GM12878 (cell line): ENCODE measurements around the gene NLGN1. TPM values are rescaled to one million over a fixed set of nuclear protein-coding genes. Genes with fewer than 3 reads are reported as not detected.

Experiments
- ATAC-seq: fragments of 200-7000 bp; cut with Tn5 transposase; 3 replicates; pipeline ENCODE4 v1.9.1; 2020; ENCODE audit warnings: mild to moderate bottlenecking, moderate library complexity
- BruUV-seq: library from RNA; stranded (reverse); fragments of 400-500 nt; replicated peaks from 2 replicates; lab custom pipeline; 2021; lab: Mats Ljungman, UMichigan
- CTCF ChIA-PET: fragments of 300-600 bp; sonication (Branson Sonifier 250); formaldehyde crosslinking; extraction: SDS; loops from one replicate; lab custom pipeline; 2021; ENCODE audit warnings: inconsistent platforms; lab: Yijun Ruan, JAX
- POLR2A ChIA-PET: fragments of 350-600 bp; formaldehyde crosslinking; extraction: SDS; loops from one replicate; lab custom pipeline; 2021; ENCODE audit warnings: inconsistent platforms; lab: Charles Lee
- RAD21 ChIA-PET: fragments of 300-600 bp; sonication (Branson Sonifier 250); formaldehyde crosslinking; loops from one replicate; lab custom pipeline; 2023; ENCODE audit warnings: antibody characterized with exemption; ENCODE audit not compliant: unreplicated experiment; lab: Charles Lee
- SMC1A ChIA-PET: fragments of 300-600 bp; sonication (Branson Sonifier 250); formaldehyde crosslinking; loops from one replicate; lab custom pipeline; 2023; ENCODE audit not compliant: unreplicated experiment, uncharacterized antibody; lab: Charles Lee
- DNase-seq: peaks from one replicate; pipeline ENCODE4 v3.0.0-alpha.2; 2011; ENCODE audit warnings: low read depth, low spot score
- FAIRE-seq: peaks from 3 replicates; lab custom pipeline; 2011; peaks lifted over from hg19 to GRCh38; lab: Jason Lieb, UNC
- H2AFZ ChIP-seq: 2 replicates; pipeline ENCODE4 v1.6.0; 2011; ENCODE audit warnings: low read depth, low read length, control low read depth; ENCODE audit not compliant: control insufficient read depth
- H3K27ac ChIP-seq: 2 replicates; pipeline ENCODE4 v1.5.1; 2011; ENCODE audit warnings: control low read depth; ENCODE audit not compliant: control insufficient read depth, insufficient read depth
- H3K27me3 ChIP-seq, 2 experiments: replicated peaks in 1 of 2; 2 replicates each; pipeline versions ENCODE4 v1.6.0 to v1.6.1; 2011; ENCODE audit warnings: low read length in 1 of 2; ENCODE audit not compliant: control insufficient read depth in 2 of 2, insufficient read depth in 2 of 2
- H3K36me3 ChIP-seq, 2 experiments: 2 replicates each; pipeline ENCODE4 v1.5.1; 2011; ENCODE audit warnings: low read length in 1 of 2; ENCODE audit not compliant: control insufficient read depth in 2 of 2, insufficient read depth in 2 of 2
- H3K4me1 ChIP-seq: 2 replicates; pipeline ENCODE4 v1.6.1; 2011; ENCODE audit warnings: mild to moderate bottlenecking, low read length, moderate library complexity, mixed read lengths; ENCODE audit not compliant: control insufficient read depth, insufficient read depth
- H3K4me2 ChIP-seq: 2 replicates; pipeline ENCODE4 v1.6.0; 2011; ENCODE audit warnings: control low read depth; ENCODE audit not compliant: control insufficient read depth, insufficient read depth
- H3K4me3 ChIP-seq: fragments of 200-600 bp; sonication (generic); 2 replicates; pipeline ENCODE4 v1.5.1; 2016
- H3K79me2 ChIP-seq: 2 replicates; pipeline ENCODE4 v1.6.0; 2011; ENCODE audit warnings: low read length; ENCODE audit not compliant: control insufficient read depth, insufficient read depth
- H3K9ac ChIP-seq: 2 replicates; pipeline ENCODE4 v1.8.0; 2011; ENCODE audit warnings: low read length, control low read depth, mixed read lengths; ENCODE audit not compliant: control insufficient read depth, insufficient read depth
- H3K9me3 ChIP-seq: replicated peaks from 3 replicates; pipeline ENCODE4 v1.5.1; 2011; ENCODE audit warnings: mild to moderate bottlenecking, low read length; ENCODE audit not compliant: control insufficient read depth, insufficient read depth
- H4K20me1 ChIP-seq: 2 replicates; pipeline ENCODE4 v1.6.0; 2011; ENCODE audit not compliant: control insufficient read depth, insufficient read depth
- BCL11A ChIP-seq: IDR thresholded peaks from 2 replicates; pipeline ENCODE4 v1.6.1; 2011; ENCODE audit warnings: low read depth, low read length
- EP300 ChIP-seq, 2 experiments: fragments of 150-350 bp in 1 of 2; IDR thresholded peaks; 2 replicates each; pipeline ENCODE4 v1.6.1; 2011 to 2012; ENCODE audit warnings: low read depth in 2 of 2, low read length in 2 of 2, borderline replicate concordance in 1 of 2, improper control_type of control experiment in 1 of 2, inconsistent platforms in 1 of 2; ENCODE audit not compliant: control insufficient read depth in 1 of 2
- FOS ChIP-seq: IDR thresholded peaks from 3 replicates; pipeline ENCODE4 v1.6.1; 2011; ENCODE audit warnings: borderline replicate concordance; ENCODE audit not compliant: insufficient read length; ENCODE audit errors: extremely low read depth
- PBX3 ChIP-seq: IDR thresholded peaks from 2 replicates; pipeline ENCODE4 v1.6.1; 2011; ENCODE audit warnings: mild to moderate bottlenecking, low read depth, low read length, moderate library complexity; ENCODE audit not compliant: insufficient replicate concordance
- WGBS: methylation state at CpG from one replicate; pipeline ENCODE4 v1.1.6; 2016; ENCODE audit warnings: low lambda C conversion rate; ENCODE audit not compliant: insufficient replicate concordance, insufficient coverage; ENCODE audit errors: missing lambda C conversion rate; 5-methylcytosine and 5-hydroxymethylcytosine counted together
- in situ Hi-C: fragments of 300-500 bp; cut with MboI; formaldehyde crosslinking; loops from 9 replicates; pipeline ENCODE4 v1.14.3; 2018; ENCODE audit warnings: mixed read lengths
- intact Hi-C: fragments of 100-400 bp; cut with micrococcal nuclease; formaldehyde crosslinking; loops from one replicate; pipeline ENCODE4 v1.14.2; 2022; ENCODE audit not compliant: unreplicated experiment
- polyA plus RNA-seq, 11 experiments: library from polyadenylated mRNA; depleted of rRNA in 4 of 11; unstranded in 6 of 11; stranded (reverse) in 5 of 11; fragments of >200 nt; fragmentation: Nextera tagmentation in 4 of 11; fragmentation: Illumina TruSeq in 1 of 11; extraction: Ambion mirVana in 4 of 11; extraction: Trizol in 1 of 11; gene quantifications; 1 replicate in 1 of 11; 2 replicates in 10 of 11; pipeline versions ENCODE4 v1.2.1 to v1.2.3, GENCODE V29; 2011 to 2016; ENCODE audit warnings: inconsistent platforms in 2 of 11, missing spikeins in 2 of 11, low read depth in 1 of 11
- total RNA-seq, 4 experiments: library from RNA; depleted of rRNA in 3 of 4; stranded (reverse); fragments of >200 nt in 3 of 4; fragmentation: Illumina TruSeq in 1 of 4; extraction: Trizol in 1 of 4; gene quantifications; 2 replicates each; pipeline versions ENCODE4 v1.2.1 to v1.2.3, GENCODE V29; 2013 to 2021
- TF ChIP-seq, protein P1 (sequence below): IDR thresholded peaks from 2 replicates; pipeline ENCODE4 v1.6.1; 2012; ENCODE audit warnings: mild to moderate bottlenecking, low read depth, low read length

Gene NLGN1
- total and polyA plus RNA-seq, 10 of the 15 experiments (the other 5 are each of a cell fraction or from before 2014, with no cell fraction given), result not detected

DNA sequence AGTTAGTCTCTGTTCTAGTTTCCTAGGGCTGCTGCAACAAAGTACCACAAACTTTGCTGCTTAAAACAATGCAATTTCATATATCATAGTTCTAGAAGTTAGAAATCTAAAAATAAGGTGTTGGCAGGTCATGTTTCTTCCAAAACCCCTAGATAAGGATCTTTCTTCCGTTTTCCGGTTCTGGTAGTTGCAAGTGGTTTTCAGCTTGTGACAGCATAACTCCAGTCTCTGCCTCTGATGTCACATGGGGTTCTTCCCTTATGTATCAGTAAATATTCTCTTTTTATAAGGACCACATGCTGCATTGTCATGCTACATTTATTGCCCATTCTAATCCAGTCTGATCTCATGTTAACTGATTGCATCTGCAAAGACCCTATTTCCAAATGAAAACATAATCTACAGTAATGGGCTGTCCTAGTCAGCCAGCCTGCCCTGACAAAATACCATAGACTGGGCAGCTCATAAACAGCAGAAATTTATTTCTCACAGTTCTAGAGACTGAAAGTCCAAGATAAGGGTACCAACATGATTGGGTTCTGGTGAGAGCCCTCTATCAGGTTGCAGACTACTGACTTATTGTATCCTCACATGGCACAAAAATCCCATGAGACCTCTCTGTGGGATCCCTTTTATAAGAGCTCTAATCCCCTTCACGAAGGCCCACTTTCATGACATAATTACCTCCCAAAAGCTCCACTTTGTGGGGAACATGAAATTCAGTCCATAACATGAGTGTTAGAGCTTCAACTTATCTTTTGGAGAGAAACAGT, 819.6 kb downstream of the NLGN1 start:
- 12% methylated on average over 3 of the region's 3 CpGs for WGBS
- RAD21 ChIA-PET, result no interaction called here
- CTCF ChIA-PET, result no interaction called here
- Histone ChIP-seq H3K27me3 (no peaks in the 10 kb centered on the region), H3K36me3 (no peaks in the 10 kb centered on the region), H3K4me3 (no peak overlapping the region)
- intact Hi-C loops, result no loop called here
- ATAC-seq, result no peak
- SMC1A ChIA-PET, result no interaction called here
- POLR2A ChIA-PET, result no interaction called here
- TF ChIP-seq PBX3 (no peak), BCL11A (no peak), FOS (no peak), EP300 (IDR thresholded peaks at IDR 0.05; ENCODE audit: borderline replicate concordance in 1 of 2, control insufficient read depth in 1 of 2, low read depth in 2 of 2, low read length in 2 of 2) (no peak)
- TF ChIP-seq, protein P1, sequence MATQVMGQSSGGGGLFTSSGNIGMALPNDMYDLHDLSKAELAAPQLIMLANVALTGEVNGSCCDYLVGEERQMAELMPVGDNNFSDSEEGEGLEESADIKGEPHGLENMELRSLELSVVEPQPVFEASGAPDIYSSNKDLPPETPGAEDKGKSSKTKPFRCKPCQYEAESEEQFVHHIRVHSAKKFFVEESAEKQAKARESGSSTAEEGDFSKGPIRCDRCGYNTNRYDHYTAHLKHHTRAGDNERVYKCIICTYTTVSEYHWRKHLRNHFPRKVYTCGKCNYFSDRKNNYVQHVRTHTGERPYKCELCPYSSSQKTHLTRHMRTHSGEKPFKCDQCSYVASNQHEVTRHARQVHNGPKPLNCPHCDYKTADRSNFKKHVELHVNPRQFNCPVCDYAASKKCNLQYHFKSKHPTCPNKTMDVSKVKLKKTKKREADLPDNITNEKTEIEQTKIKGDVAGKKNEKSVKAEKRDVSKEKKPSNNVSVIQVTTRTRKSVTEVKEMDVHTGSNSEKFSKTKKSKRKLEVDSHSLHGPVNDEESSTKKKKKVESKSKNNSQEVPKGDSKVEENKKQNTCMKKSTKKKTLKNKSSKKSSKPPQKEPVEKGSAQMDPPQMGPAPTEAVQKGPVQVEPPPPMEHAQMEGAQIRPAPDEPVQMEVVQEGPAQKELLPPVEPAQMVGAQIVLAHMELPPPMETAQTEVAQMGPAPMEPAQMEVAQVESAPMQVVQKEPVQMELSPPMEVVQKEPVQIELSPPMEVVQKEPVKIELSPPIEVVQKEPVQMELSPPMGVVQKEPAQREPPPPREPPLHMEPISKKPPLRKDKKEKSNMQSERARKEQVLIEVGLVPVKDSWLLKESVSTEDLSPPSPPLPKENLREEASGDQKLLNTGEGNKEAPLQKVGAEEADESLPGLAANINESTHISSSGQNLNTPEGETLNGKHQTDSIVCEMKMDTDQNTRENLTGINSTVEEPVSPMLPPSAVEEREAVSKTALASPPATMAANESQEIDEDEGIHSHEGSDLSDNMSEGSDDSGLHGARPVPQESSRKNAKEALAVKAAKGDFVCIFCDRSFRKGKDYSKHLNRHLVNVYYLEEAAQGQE, result no peak
- TF ChIP-seq, all 136 proteins: peak for 0
- Histone ChIP-seq H3K4me1 (no peaks in the 10 kb centered on the region), H3K79me2 (no peaks in the 10 kb centered on the region), H3K9me3 (no peaks in the 10 kb centered on the region), H3K9ac (no peak overlapping the region), H2AFZ (no peak overlapping the region), H3K4me2 (no peak overlapping the region), H3K27ac (no peak overlapping the region), H4K20me1 (no peaks in the 10 kb centered on the region)
- BruUV-seq, result no TSS peak
- in situ Hi-C loops, result no loop called here
- DNase-seq (no peak), FAIRE-seq (no peak)
